ENCODE results near the gene WWTR1.

The WWTR1 gene

DNA sequence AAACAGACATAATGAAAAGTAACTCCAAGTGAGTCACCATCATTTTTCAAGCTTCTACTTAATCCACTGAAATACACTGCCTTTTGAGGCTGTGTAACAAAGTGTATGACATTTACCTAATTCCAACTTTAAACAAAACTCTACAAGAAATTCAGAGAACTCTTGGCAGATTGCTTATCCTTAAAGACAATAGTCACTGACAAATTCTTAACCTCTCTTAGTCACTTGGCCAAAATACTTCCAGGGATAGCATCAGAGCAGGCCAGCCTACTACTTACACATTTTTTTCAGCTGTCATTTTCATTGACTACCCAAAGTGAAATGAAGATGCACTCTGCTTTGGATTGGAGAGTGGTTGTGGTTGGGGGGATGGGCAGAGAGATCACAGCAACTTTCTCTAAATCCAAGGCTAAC, 3.6 kb downstream of the WWTR1 start:
- peak; percentile 88 for DNase-seq (ENCODE audit: low read depth)

GRCh38 chr3:149653564-149653963, 4.3 kb downstream of the WWTR1 start:
- no peak for DNase-seq (ENCODE audit: low read depth)

GRCh38 chr3:149653136-149653535, 4.7 kb downstream of the WWTR1 start:
- no peak for DNase-seq (ENCODE audit: low read depth)

- DNase-seq (ENCODE audit: low read depth), result no peak
Measured at GRCh38 chr3:149650828-149651227, 7.0 kb downstream of the WWTR1 start.

- DNase-seq (ENCODE audit: low read depth), result no peak
Measured at GRCh38 chr3:149648525-149648924, 9.3 kb downstream of the WWTR1 start.

- no peak for DNase-seq (ENCODE audit: low read depth)
Measured at GRCh38 chr3:149647812-149648211, 10.0 kb downstream of the WWTR1 start.

DNA sequence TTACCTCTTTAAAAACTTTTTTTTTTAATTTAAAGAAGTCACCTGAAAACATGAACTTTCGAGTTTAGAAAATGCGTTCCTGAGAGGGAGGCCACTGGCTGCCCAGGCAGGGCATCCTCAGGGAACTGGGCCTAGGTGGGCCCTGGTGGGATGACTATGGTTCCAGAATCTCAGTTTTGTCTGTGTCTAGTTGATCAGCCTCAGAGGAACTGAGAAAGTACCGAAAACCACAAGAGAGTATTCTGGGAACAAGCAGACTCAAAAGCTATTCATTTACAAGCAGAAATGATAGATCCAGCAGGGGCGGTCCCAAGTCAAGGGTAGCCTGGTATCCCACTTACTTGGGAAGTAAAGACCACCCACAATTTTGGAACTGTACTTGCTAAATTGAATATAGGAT, 10.5 kb downstream of the WWTR1 start:
- no peak for DNase-seq (ENCODE audit: low read depth)

- DNase-seq (ENCODE audit: low read depth), result peak; percentile 73
Measured at GRCh38 chr3:149646181-149646766, 11.6 kb downstream of the WWTR1 start.

DNA sequence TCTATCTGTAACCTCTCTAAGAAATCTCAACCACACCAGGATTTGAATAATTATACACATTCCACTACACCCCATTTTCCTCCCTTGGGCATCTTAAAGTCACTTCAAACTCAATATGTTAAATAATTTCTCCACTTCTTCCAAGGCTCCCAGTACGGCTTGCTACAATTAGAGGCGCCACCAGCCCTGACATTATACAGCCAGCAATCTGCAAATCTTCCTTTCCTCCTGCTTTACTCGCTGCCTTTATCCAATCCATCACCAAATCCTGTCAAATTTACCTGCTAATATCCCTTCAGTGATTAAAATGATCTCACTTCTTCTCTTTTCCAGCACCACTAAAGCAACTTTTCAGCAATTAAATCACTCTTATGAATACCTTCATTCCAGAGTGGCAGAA, 13.9 kb downstream of the WWTR1 start:
- no peak for DNase-seq (ENCODE audit: low read depth)

DNA sequence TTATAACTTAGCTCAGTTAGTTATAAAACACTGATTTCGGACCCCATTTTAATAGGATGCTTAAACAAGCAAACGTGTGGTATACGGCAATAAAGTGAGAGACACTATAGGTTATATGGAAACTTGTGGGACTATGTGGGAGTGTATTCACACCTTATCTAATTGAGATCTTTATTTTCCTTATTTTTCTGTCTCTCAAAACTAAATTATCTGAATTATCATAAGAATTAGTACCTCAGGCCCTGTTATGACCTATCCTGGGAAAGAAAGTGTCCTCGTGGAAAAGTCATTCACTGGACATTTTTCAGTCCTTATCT, 14.4 kb downstream of the WWTR1 start:
- no peak for DNase-seq (ENCODE audit: low read depth)

- DNase-seq (ENCODE audit: low read depth), result no peak
Measured at GRCh38 chr3:149640976-149641728, 16.7 kb downstream of the WWTR1 start.

GRCh38 chr3:149639093-149639486, 18.7 kb downstream of the WWTR1 start:
- no peak for DNase-seq (ENCODE audit: low read depth)

- peak; percentile 80 for DNase-seq (ENCODE audit: low read depth)
Measured at GRCh38 chr3:149638228-149639092, 19.4 kb downstream of the WWTR1 start.

GRCh38 chr3:149635396-149635795, 22.4 kb downstream of the WWTR1 start:
- DNase-seq (ENCODE audit: low read depth), result no peak

GRCh38 chr3:149634573-149634972, 23.3 kb downstream of the WWTR1 start:
- no peak for DNase-seq (ENCODE audit: low read depth)

- no peak for DNase-seq (ENCODE audit: low read depth)
Measured at GRCh38 chr3:149634072-149634471, 23.8 kb downstream of the WWTR1 start.

DNA sequence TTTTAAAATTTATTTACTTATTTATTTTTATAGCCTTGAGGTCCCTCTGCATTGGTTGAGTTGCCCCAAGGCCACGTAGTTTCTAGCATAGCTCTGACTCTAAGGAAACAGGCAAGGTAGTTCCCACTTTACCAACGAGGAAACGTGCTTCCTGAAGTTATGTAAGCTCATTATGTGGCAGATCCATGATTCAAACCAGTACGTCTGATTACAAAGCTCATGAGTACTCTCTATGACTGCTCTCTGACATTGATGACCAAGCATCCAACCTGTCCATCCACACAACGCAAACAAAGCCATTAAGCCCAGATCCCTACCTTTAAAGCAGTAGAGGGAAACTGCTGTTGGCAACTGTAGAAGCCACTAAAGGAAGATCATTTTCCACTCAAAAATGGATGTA, 25.6 kb downstream of the WWTR1 start:
- no peak for DNase-seq (ENCODE audit: low read depth)

DNA sequence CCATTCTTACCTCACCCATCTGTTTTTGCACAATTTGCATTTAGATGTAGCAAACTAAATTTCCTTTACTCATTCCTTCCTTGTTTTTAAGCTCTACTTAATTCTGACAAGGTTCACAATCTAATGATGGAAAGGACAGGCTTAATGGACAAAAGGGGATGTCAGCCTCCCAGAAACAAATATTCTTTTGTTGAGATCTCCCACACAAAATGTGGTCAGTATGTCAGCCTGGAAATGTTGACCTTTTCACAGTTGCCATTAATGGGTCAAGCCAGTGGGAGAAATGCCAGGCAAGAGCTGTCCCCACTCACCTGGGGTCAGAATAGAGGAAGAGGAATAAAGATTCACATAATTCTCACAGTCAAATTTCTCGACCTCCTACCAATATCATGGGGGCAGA, 27.0 kb downstream of the WWTR1 start:
- DNase-seq (ENCODE audit: low read depth), result no peak

GRCh38 chr3:149628957-149629670, 28.7 kb downstream of the WWTR1 start:
- peak; percentile 46 for DNase-seq (ENCODE audit: low read depth)

DNA sequence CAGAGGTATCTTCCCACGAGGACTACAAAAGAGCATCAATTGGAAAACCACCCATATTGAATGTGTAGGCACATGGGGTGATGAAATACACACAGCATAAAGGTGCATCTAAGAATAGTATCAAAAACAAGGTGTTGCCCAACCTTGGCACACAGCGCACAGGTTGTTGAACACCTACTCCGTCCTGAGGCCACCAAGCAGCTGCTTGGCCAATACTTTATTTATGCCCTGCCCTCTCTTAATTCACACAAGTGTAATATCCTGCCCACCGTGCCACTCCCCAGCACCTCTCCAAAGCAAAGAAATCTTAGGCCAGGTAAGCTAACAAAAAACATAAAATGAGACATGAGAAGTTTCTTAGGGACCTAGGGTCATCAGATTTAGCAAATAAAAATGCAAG, 31.2 kb downstream of the WWTR1 start:
- DNase-seq (ENCODE audit: low read depth), result no peak

DNA sequence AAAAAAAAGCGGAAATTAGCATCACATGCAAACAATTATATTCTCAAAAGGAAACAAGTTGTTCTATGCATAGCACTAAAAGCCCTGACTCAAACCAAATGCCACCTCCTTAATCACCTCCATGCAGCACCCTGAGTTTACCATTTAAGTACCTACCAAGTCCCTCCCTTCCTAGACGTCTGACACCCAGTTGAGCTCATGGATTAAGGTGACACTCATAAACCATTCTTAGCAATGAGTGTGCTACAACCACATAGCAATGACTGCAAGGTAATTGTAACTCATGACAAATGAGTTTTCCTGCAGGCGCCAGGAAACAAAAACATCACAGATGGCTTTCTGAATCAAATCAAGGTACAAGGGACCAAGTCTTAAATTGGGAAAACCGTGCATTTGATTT, 32.0 kb downstream of the WWTR1 start:
- peak; percentile 59 for DNase-seq (ENCODE audit: low read depth)

DNA sequence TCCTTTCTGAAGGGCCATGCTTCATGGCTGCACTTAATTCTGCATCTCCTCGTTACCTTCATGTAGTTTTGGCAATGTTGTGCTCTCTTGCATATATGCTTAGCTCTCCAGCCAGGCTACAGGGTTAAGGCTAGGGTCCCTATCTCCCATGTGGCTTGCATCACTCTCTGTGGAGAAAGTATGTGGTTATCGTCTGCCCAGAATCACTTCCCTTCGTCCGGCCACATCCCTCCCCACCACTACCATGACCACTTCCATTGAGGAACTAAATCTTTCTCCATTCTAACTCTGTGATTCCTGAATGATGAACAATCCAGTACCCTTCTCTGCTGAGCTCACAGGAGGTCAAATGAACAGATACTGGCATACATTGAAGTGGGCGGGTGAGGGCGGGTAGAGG, 34.0 kb downstream of the WWTR1 start:
- no peak for DNase-seq (ENCODE audit: low read depth)
